Measurements from ENCODE around the gene ELMO1. TPM values are rescaled to one million over a fixed set of nuclear protein-coding genes. Genes with fewer than 3 reads are reported as not detected.

The ELMO1 gene
- total and polyA plus RNA-seq, 2 of the 13 experiments (the other 11 are each of a cell fraction or from before 2014, with no cell fraction given): 0.11 to 0.17 TPM

DNA sequence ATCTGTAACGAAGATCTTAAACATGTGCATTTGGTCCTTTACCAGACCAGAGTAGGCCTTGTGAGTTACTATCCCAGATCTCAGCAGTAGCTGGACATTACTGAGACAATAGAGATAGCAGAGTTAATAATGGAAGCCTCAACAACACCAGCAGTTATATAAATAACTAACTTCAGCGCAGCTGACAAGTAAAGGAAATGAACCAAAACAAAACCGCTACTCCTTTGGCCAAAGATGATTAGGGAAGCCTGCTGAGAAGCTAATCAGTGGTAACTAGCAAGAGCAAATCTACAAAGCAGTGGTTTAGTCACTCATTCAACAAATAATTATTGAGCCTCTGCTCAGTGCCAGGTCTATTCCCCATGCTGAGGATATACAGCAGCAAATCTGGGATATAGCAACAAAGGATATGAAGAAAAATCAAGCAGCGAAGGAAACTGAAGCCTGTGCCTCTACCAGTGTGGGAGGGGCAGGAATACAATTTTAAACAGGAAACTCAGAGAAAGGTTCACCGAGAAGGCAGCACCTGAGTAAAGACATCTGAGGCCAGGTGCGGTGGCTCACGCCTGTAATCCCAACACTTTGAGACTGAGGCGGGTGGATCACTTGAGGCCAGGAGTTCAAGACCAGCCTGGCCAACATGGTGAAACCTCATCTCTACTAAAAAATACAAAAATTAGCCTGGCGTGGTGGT, 103.6 kb downstream of the ELMO1 start:
- FAIRE-seq: no peak
- in situ Hi-C loops (cut with HindIII; ENCODE audit: extremely low pct_ligation_motif_present, low pct_unique_long_range_greater_than_20kb): no loop called here
- CTCF ChIA-PET (ENCODE audit: low intra/inter-chr PET ratio, low total read pairs): no interaction called here
- TF ChIP-seq, protein P1, sequence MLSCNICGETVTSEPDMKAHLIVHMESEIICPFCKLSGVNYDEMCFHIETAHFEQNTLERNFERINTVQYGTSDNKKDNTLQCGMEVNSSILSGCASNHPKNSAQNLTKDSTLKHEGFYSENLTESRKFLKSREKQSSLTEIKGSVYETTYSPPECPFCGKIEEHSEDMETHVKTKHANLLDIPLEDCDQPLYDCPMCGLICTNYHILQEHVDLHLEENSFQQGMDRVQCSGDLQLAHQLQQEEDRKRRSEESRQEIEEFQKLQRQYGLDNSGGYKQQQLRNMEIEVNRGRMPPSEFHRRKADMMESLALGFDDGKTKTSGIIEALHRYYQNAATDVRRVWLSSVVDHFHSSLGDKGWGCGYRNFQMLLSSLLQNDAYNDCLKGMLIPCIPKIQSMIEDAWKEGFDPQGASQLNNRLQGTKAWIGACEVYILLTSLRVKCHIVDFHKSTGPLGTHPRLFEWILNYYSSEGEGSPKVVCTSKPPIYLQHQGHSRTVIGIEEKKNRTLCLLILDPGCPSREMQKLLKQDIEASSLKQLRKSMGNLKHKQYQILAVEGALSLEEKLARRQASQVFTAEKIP (CRISPR knock-in tag; IDR thresholded peaks at IDR 0.05; ENCODE audit: borderline replicate concordance): no peak
- TF ChIP-seq, protein P2, sequence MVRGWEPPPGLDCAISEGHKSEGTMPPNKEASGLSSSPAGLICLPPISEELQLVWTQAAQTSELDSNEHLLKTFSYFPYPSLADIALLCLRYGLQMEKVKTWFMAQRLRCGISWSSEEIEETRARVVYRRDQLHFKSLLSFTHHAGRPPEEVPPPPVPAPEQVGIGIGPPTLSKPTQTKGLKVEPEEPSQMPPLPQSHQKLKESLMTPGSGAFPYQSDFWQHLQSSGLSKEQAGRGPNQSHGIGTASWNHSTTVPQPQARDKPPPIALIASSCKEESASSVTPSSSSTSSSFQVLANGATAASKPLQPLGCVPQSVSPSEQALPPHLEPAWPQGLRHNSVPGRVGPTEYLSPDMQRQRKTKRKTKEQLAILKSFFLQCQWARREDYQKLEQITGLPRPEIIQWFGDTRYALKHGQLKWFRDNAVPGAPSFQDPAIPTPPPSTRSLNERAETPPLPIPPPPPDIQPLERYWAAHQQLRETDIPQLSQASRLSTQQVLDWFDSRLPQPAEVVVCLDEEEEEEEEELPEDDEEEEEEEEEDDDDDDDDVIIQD (CRISPR knock-in tag; IDR thresholded peaks at IDR 0.05; ENCODE audit: low read depth): no peak
- no peak for TF ChIP-seq YEATS2 (CRISPR knock-in tag; IDR thresholded peaks at IDR 0.05; ENCODE audit: borderline replicate concordance)
- TF ChIP-seq GLI4 (CRISPR knock-in tag; IDR thresholded peaks at IDR 0.05; ENCODE audit: borderline replicate concordance): no peak
- no peak for TF ChIP-seq ZNF224 (CRISPR knock-in tag; IDR thresholded peaks at IDR 0.05)
- TF ChIP-seq, protein P3, sequence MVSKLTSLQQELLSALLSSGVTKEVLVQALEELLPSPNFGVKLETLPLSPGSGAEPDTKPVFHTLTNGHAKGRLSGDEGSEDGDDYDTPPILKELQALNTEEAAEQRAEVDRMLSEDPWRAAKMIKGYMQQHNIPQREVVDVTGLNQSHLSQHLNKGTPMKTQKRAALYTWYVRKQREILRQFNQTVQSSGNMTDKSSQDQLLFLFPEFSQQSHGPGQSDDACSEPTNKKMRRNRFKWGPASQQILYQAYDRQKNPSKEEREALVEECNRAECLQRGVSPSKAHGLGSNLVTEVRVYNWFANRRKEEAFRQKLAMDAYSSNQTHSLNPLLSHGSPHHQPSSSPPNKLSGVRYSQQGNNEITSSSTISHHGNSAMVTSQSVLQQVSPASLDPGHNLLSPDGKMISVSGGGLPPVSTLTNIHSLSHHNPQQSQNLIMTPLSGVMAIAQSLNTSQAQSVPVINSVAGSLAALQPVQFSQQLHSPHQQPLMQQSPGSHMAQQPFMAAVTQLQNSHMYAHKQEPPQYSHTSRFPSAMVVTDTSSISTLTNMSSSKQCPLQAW (CRISPR knock-in tag; IDR thresholded peaks at IDR 0.05): no peak
- TF ChIP-seq, protein P4, sequence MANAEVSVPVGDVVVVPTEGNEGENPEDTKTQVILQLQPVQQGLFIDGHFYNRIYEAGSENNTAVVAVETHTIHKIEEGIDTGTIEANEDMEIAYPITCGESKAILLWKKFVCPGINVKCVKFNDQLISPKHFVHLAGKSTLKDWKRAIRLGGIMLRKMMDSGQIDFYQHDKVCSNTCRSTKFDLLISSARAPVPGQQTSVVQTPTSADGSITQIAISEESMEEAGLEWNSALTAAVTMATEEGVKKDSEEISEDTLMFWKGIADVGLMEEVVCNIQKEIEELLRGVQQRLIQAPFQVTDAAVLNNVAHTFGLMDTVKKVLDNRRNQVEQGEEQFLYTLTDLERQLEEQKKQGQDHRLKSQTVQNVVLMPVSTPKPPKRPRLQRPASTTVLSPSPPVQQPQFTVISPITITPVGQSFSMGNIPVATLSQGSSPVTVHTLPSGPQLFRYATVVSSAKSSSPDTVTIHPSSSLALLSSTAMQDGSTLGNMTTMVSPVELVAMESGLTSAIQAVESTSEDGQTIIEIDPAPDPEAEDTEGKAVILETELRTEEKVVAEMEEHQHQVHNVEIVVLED (CRISPR knock-in tag; IDR thresholded peaks at IDR 0.05; ENCODE audit: borderline replicate concordance): no peak
- no peak for TF ChIP-seq AKAP8 (CRISPR knock-in tag; IDR thresholded peaks at IDR 0.05)
- TF ChIP-seq ZNF160 (CRISPR knock-in tag; IDR thresholded peaks at IDR 0.05): no peak
- no peak for TF ChIP-seq KDM6A (CRISPR knock-in tag; IDR thresholded peaks at IDR 0.05; ENCODE audit: low read depth)
- TF ChIP-seq BRCA1 (CRISPR knock-in tag; IDR thresholded peaks at IDR 0.05): no peak
- TF ChIP-seq NFATC3 (CRISPR knock-in tag; IDR thresholded peaks at IDR 0.05): no peak
- no peak for TF ChIP-seq NR2F2 (IDR thresholded peaks at IDR 0.05; ENCODE audit: borderline replicate concordance, low read depth)
- TF ChIP-seq, protein P5, sequence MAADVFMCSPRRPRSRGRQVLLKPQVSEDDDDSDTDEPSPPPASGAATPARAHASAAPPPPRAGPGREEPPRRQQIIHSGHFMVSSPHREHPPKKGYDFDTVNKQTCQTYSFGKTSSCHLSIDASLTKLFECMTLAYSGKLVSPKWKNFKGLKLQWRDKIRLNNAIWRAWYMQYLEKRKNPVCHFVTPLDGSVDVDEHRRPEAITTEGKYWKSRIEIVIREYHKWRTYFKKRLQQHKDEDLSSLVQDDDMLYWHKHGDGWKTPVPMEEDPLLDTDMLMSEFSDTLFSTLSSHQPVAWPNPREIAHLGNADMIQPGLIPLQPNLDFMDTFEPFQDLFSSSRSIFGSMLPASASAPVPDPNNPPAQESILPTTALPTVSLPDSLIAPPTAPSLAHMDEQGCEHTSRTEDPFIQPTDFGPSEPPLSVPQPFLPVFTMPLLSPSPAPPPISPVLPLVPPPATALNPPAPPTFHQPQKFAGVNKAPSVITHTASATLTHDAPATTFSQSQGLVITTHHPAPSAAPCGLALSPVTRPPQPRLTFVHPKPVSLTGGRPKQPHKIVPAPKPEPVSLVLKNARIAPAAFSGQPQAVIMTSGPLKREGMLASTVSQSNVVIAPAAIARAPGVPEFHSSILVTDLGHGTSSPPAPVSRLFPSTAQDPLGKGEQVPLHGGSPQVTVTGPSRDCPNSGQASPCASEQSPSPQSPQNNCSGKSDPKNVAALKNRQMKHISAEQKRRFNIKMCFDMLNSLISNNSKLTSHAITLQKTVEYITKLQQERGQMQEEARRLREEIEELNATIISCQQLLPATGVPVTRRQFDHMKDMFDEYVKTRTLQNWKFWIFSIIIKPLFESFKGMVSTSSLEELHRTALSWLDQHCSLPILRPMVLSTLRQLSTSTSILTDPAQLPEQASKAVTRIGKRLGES (CRISPR knock-in tag; IDR thresholded peaks at IDR 0.05; ENCODE audit: borderline replicate concordance): no peak
- TF ChIP-seq ZNF44 (CRISPR knock-in tag; IDR thresholded peaks at IDR 0.05): no peak

More for the DNA sequence above, 103.6 kb downstream of the ELMO1 start:
- no peak overlapping the region for H2AFZ ChIP-seq (ENCODE audit: low read length)
- WGBS (ENCODE audit: low lambda C conversion rate): 54% methylated on average over 8 of the region's 9 CpGs
- H3K36me3 ChIP-seq (replicated peaks in 1 of 2; ENCODE audit: control insufficient read depth in 1 of 2, insufficient read depth in 2 of 2, low read length in 2 of 2): no peaks in the 10 kb centered on the region
- no peak overlapping the region for H3K9ac ChIP-seq (ENCODE audit: insufficient read depth, low read depth, low read length)
- H3K27ac ChIP-seq (ENCODE audit: extremely low read length, insufficient read depth, low read length): no peak overlapping the region
- BruUV-seq (replicated peaks): no TSS peak
- intact Hi-C loops (cut with micrococcal nuclease; ENCODE audit: unreplicated experiment): no loop called here
- DNase-seq (ENCODE audit: low spot score) (no peak), ATAC-seq (no peak)
- H3K4me3 ChIP-seq (replicated peaks in 1 of 3; ENCODE audit: insufficient read depth in 1 of 3, low read depth in 2 of 3, low read length in 3 of 3): no peak overlapping the region
- no peaks in the 10 kb centered on the region for H4K20me1 ChIP-seq (ENCODE audit: insufficient read depth, low read length)
- H3K9me3 ChIP-seq (ENCODE audit: low read length): no peaks in the 10 kb centered on the region
- H3K4me1 ChIP-seq (ENCODE audit: insufficient read depth, low read length): no peaks in the 10 kb centered on the region
- no peak overlapping the region for H3K4me2 ChIP-seq (ENCODE audit: low read depth, low read length)
- H3K79me2 ChIP-seq (ENCODE audit: insufficient read depth, low read length): no peaks in the 10 kb centered on the region
- H3K27me3 ChIP-seq (ENCODE audit: control insufficient read depth in 1 of 2, insufficient read depth in 2 of 2, low read length in 2 of 2): no peaks in the 10 kb centered on the region
- POLR2A ChIA-PET: no interaction called here

Measured in HepG2 (cell line).